Breast epithelium (tissue), 3 donors: ENCODE measurements around the gene CCDC188.

Experiments used
- POLR2A ChIP-seq: fragments of 450-650 bp; IDR thresholded peaks from one replicate; pipeline ENCODE4 v1.6.1; 2016; ENCODE audit warnings: antibody characterized with exemption, mild to moderate bottlenecking, moderate library complexity
- POLR2AphosphoS5 ChIP-seq, 3 donors: sonication (generic); formaldehyde crosslinking; IDR thresholded peaks; one replicate each; pipeline ENCODE4 v1.6.1; 2017; ENCODE audit warnings: antibody characterized with exemption in 3 of 3
- TF ChIP-seq, protein P1 (sequence below), 3 donors: fragments of 450-650 bp; IDR thresholded peaks; one replicate each; pipeline ENCODE4 v1.5.1; 2016 to 2017; ENCODE audit warnings: antibody characterized with exemption in 3 of 3, mild to moderate bottlenecking in 3 of 3, moderate library complexity in 3 of 3

DNA sequence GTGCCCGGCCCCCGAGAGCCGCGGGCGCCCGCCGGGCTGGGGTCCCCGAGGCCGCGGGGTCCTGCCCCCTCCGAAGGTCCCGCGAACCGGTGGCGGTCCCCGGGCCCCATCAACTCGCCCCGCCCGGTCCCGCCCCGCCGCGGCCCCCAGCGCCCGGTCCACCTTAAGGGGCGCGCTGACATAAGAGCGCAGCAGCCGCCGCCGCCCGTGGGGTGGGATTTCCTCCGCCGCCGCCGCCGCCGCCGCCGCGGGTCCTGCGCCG lies 19.3 kb downstream of the CCDC188 start, which contains the start of gene ZDHHC8:
- no peak for TF ChIP-seq POLR2AphosphoS5 (IDR thresholded peaks at IDR 0.05)
- TF ChIP-seq POLR2A: no peak
- TF ChIP-seq, protein P1, sequence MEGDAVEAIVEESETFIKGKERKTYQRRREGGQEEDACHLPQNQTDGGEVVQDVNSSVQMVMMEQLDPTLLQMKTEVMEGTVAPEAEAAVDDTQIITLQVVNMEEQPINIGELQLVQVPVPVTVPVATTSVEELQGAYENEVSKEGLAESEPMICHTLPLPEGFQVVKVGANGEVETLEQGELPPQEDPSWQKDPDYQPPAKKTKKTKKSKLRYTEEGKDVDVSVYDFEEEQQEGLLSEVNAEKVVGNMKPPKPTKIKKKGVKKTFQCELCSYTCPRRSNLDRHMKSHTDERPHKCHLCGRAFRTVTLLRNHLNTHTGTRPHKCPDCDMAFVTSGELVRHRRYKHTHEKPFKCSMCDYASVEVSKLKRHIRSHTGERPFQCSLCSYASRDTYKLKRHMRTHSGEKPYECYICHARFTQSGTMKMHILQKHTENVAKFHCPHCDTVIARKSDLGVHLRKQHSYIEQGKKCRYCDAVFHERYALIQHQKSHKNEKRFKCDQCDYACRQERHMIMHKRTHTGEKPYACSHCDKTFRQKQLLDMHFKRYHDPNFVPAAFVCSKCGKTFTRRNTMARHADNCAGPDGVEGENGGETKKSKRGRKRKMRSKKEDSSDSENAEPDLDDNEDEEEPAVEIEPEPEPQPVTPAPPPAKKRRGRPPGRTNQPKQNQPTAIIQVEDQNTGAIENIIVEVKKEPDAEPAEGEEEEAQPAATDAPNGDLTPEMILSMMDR (IDR thresholded peaks at IDR 0.05): no peak
